ENCODE measurements around the gene BOK. TPM values are rescaled to one million over a fixed set of nuclear protein-coding genes. Genes with fewer than 3 reads are reported as not detected.
"Not testable (repeated sequence)": the region's sequence is repeated elsewhere in the genome, so short reads cannot be mapped to it uniquely, and the experiment has no call there.

The BOK gene
- total RNA-seq, 1 donor from 2014 or later: 56.4 TPM

DNA sequence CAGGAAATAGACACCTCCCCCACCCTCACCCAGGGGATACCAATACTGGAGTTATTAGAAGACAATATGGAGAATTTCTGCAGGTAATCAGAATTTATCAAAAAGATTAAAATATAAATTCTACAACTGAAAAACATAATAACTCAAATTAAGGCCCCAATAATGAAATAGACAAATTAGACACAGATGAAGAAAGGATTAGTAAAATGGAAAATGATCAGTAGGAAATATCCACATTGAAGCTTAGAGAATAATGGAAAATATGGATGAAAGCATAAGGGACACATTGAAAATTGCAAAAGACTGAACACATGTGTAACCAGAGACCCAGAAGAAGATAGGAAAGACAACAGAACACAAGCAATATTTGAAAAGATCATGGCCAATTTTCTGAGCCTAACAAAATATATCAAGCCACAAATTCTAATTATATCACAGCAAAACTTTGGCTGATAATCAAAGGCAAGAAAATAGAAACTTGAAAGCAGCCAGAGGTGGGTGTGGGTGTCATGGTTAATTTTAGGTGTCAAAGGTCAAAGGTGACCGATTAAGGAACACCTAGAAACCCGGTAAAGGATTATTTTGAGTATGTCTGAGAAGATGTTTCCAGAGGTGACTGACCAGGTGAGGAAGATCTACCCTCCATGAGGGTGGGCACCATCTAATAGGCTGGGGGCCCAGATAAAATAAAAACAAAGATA lies 28.2 kb downstream of the BOK start:
- peaks cover 10% of the 10 kb centered on the region for H3K9me3 ChIP-seq
- H3K27me3 ChIP-seq: no peaks in the 10 kb centered on the region
- no peak overlapping the region for H3K27ac ChIP-seq
- ATAC-seq (no peak), DNase-seq (no peak)
- no peaks in the 10 kb centered on the region for H3K4me1 ChIP-seq
- H3K36me3 ChIP-seq: peaks cover 30% of the 10 kb centered on the region
- TF ChIP-seq, protein P1, sequence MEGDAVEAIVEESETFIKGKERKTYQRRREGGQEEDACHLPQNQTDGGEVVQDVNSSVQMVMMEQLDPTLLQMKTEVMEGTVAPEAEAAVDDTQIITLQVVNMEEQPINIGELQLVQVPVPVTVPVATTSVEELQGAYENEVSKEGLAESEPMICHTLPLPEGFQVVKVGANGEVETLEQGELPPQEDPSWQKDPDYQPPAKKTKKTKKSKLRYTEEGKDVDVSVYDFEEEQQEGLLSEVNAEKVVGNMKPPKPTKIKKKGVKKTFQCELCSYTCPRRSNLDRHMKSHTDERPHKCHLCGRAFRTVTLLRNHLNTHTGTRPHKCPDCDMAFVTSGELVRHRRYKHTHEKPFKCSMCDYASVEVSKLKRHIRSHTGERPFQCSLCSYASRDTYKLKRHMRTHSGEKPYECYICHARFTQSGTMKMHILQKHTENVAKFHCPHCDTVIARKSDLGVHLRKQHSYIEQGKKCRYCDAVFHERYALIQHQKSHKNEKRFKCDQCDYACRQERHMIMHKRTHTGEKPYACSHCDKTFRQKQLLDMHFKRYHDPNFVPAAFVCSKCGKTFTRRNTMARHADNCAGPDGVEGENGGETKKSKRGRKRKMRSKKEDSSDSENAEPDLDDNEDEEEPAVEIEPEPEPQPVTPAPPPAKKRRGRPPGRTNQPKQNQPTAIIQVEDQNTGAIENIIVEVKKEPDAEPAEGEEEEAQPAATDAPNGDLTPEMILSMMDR (IDR thresholded peaks at IDR 0.05): no peak
- no peak overlapping the region for H3K4me3 ChIP-seq
- intact Hi-C loops (cut with DNase I): no loop called here

GRCh38 chr2:241589863-241590262 lies 31.3 kb downstream of the BOK start:
- peaks cover 10% of the 10 kb centered on the region for H3K9me3 ChIP-seq
- H3K27ac ChIP-seq; H3K27me3 ChIP-seq; H3K4me3 ChIP-seq; ATAC-seq; intact Hi-C loops (cut with DNase I); DNase-seq; H3K4me1 ChIP-seq: not testable (repeated sequence)
- H3K36me3 ChIP-seq: peaks cover 14% of the 10 kb centered on the region

DNA sequence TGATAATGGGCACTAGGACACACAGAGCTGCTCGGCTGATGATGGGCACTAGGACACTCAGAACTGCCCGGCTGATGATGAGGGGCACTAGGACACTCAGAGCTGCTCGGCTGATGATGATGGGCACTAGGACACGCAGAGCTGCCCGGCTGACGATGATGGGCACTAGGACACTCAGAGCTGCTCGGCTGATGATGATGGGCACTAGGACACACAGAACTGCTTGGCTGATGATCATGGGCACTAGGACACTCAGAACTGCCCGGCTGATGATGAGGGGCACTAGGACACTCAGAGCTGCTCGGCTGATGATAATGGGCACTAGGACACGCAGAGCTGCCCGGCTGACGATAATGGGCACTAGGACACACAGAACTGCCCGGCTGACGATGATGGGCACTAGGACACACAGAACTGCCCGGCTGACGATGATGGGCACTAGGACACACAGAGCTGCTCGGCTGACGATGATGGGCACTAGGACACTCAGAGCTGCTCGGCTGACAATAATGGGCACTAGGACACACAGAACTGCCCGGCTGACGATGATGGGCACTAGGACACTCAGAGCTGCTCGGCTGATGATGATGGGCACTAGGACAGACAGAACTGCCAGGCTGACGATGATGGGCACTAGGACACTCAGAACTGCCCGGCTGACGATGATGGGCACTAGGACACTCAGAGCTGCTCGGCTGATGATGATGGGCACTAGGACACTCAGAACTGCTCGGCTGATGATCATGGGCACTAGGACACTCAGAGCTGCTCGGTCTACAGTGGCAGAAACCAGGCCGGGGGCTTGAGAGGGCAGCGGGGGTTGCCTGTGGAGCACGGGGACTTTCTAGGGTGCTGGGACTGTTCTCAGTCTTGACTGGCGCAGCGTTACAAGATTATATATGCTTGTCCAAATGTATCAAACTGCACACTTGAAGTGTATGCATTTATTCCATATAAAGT lies 32.2 kb downstream of the BOK start:
- intact Hi-C loops (cut with DNase I); H3K4me3 ChIP-seq; H3K4me1 ChIP-seq; H3K27me3 ChIP-seq; ATAC-seq; DNase-seq; H3K27ac ChIP-seq: not testable (repeated sequence)
- Histone ChIP-seq H3K9me3 (peaks cover 10% of the 10 kb centered on the region), H3K36me3 (peaks cover 18% of the 10 kb centered on the region)

GRCh38 chr2:241592126-241592845 lies 33.7 kb downstream of the BOK start:
- H3K4me1 ChIP-seq: no peaks in the 10 kb centered on the region
- no peak overlapping the region for H3K27ac ChIP-seq
- intact Hi-C loops (cut with DNase I): no loop called here
- peaks cover 27% of the 10 kb centered on the region for H3K36me3 ChIP-seq
- no peaks in the 10 kb centered on the region for H3K9me3 ChIP-seq
- no peaks in the 10 kb centered on the region for H3K27me3 ChIP-seq
- no peak for DNase-seq
- TF ChIP-seq, protein P1 (IDR thresholded peaks at IDR 0.05): no peak
- no peak overlapping the region for H3K4me3 ChIP-seq
- peak; percentile 23 for ATAC-seq

DNA sequence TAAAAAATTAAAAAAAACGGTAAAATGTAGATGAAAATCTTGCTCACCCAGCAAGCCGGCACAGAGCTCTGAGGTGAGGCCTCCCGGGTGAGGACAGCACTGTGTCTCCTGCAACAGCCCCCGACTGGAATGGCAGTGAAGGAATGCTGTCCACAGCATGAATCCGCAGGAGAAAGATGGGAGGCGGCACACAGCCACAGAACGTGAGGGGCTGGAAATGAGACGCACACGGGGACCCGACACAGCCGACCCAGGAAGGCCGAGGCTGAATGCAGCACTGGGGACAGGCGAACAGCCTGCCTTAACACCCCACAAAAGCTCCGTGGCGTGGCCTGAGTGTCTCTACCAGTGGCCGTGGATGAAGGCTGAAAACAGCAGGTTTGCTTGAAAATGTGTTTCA lies 34.7 kb downstream of the BOK start:
- H3K9me3 ChIP-seq: no peaks in the 10 kb centered on the region
- intact Hi-C loops (cut with DNase I): no loop called here
- H3K4me3 ChIP-seq: no peak overlapping the region
- H3K4me1 ChIP-seq: no peaks in the 10 kb centered on the region
- DNase-seq (no peak), ATAC-seq (no peak)
- no peak overlapping the region for H3K27ac ChIP-seq
- H3K27me3 ChIP-seq: no peaks in the 10 kb centered on the region
- H3K36me3 ChIP-seq: peaks cover 32% of the 10 kb centered on the region
- TF ChIP-seq, protein P1 (IDR thresholded peaks at IDR 0.05): no peak

GRCh38 chr2:241595600-241596140 lies 37.1 kb downstream of the BOK start:
- peaks cover 56% of the 10 kb centered on the region for H3K36me3 ChIP-seq
- ATAC-seq (peak; percentile 25), DNase-seq (no peak)
- H3K27me3 ChIP-seq: no peaks in the 10 kb centered on the region
- H3K27ac ChIP-seq: no peak overlapping the region
- intact Hi-C loops (cut with DNase I): no loop called here
- no peaks in the 10 kb centered on the region for H3K4me1 ChIP-seq
- H3K4me3 ChIP-seq: no peak overlapping the region
- H3K9me3 ChIP-seq: no peaks in the 10 kb centered on the region
- TF ChIP-seq, protein P1 (IDR thresholded peaks at IDR 0.05): no peak

Measured in upper lobe of right lung (tissue), 1 donor.